ENCODE measurements around the gene FNBP1L.

FNBP1L gene

GRCh38 chr1:93434088-93434487 lies 13.8 kb upstream of the FNBP1L start:
- no peaks in the 10 kb centered on the region for H3K9me3 ChIP-seq (ENCODE audit: control insufficient read depth, low read length)
- no peak overlapping the region for H3K4me3 ChIP-seq (ENCODE audit: low read length)
- H3K4me1 ChIP-seq (ENCODE audit: control insufficient read depth, insufficient read depth, low read length) = no peaks in the 10 kb centered on the region
- no peaks in the 10 kb centered on the region for H3K36me3 ChIP-seq (ENCODE audit: control insufficient read depth, insufficient read depth, low read length)
- H3K9ac ChIP-seq (ENCODE audit: low read length) = no peak overlapping the region
- no peaks in the 10 kb centered on the region for H3K27me3 ChIP-seq (ENCODE audit: control insufficient read depth, insufficient read depth, low read length)

- peaks cover 1% of the 10 kb centered on the region for H3K4me1 ChIP-seq (ENCODE audit: control insufficient read depth, insufficient read depth, low read length)
- H3K27me3 ChIP-seq (ENCODE audit: control insufficient read depth, insufficient read depth, low read length) = no peaks in the 10 kb centered on the region
- no peak overlapping the region for H3K4me3 ChIP-seq (ENCODE audit: low read length)
- no peak overlapping the region for H3K9ac ChIP-seq (ENCODE audit: low read length)
- no peaks in the 10 kb centered on the region for H3K36me3 ChIP-seq (ENCODE audit: control insufficient read depth, insufficient read depth, low read length)
- H3K9me3 ChIP-seq (ENCODE audit: control insufficient read depth, low read length) = no peaks in the 10 kb centered on the region
Observed at GRCh38 chr1:93434987-93435386, 12.9 kb upstream of the FNBP1L start.

GRCh38 chr1:93435443-93435842 lies 12.5 kb upstream of the FNBP1L start:
- Histone ChIP-seq H3K4me1 (ENCODE audit: control insufficient read depth, insufficient read depth, low read length) (peaks cover 4% of the 10 kb centered on the region), H3K36me3 (ENCODE audit: control insufficient read depth, insufficient read depth, low read length) (no peaks in the 10 kb centered on the region), H3K4me3 (ENCODE audit: low read length) (no peak overlapping the region), H3K9ac (ENCODE audit: low read length) (no peak overlapping the region), H3K9me3 (ENCODE audit: control insufficient read depth, low read length) (no peaks in the 10 kb centered on the region), H3K27me3 (ENCODE audit: control insufficient read depth, insufficient read depth, low read length) (no peaks in the 10 kb centered on the region)

- Histone ChIP-seq H3K9me3 (ENCODE audit: control insufficient read depth, low read length) (no peaks in the 10 kb centered on the region), H3K27me3 (ENCODE audit: control insufficient read depth, insufficient read depth, low read length) (no peaks in the 10 kb centered on the region), H3K4me3 (ENCODE audit: low read length) (no peak overlapping the region), H3K4me1 (ENCODE audit: control insufficient read depth, insufficient read depth, low read length) (peaks cover 4% of the 10 kb centered on the region), H3K9ac (ENCODE audit: low read length) (no peak overlapping the region), H3K36me3 (ENCODE audit: control insufficient read depth, insufficient read depth, low read length) (no peaks in the 10 kb centered on the region)
Observed at GRCh38 chr1:93436496-93436895, 11.4 kb upstream of the FNBP1L start.

- H3K4me1 ChIP-seq (ENCODE audit: control insufficient read depth, insufficient read depth, low read length) = peaks cover 4% of the 10 kb centered on the region
- H3K27me3 ChIP-seq (ENCODE audit: control insufficient read depth, insufficient read depth, low read length) = no peaks in the 10 kb centered on the region
- no peak overlapping the region for H3K4me3 ChIP-seq (ENCODE audit: low read length)
- H3K36me3 ChIP-seq (ENCODE audit: control insufficient read depth, insufficient read depth, low read length) = no peaks in the 10 kb centered on the region
- no peak overlapping the region for H3K9ac ChIP-seq (ENCODE audit: low read length)
- H3K9me3 ChIP-seq (ENCODE audit: control insufficient read depth, low read length) = no peaks in the 10 kb centered on the region
Observed at GRCh38 chr1:93437976-93438605, 9.8 kb upstream of the FNBP1L start.

- no peaks in the 10 kb centered on the region for H3K27me3 ChIP-seq (ENCODE audit: control insufficient read depth, insufficient read depth, low read length)
- H3K9me3 ChIP-seq (ENCODE audit: control insufficient read depth, low read length) = no peaks in the 10 kb centered on the region
Observed at GRCh38 chr1:93438716-93439115, 9.2 kb upstream of the FNBP1L start.

GRCh38 chr1:93440272-93440671 lies 7.6 kb upstream of the FNBP1L start:
- Histone ChIP-seq H3K36me3 (ENCODE audit: control insufficient read depth, insufficient read depth, low read length) (no peaks in the 10 kb centered on the region), H3K9me3 (ENCODE audit: control insufficient read depth, low read length) (no peaks in the 10 kb centered on the region), H3K27me3 (ENCODE audit: control insufficient read depth, insufficient read depth, low read length) (no peaks in the 10 kb centered on the region), H3K4me3 (ENCODE audit: low read length) (no peak overlapping the region), H3K4me1 (ENCODE audit: control insufficient read depth, insufficient read depth, low read length) (peaks cover 4% of the 10 kb centered on the region), H3K9ac (ENCODE audit: low read length) (no peak overlapping the region)

More at GRCh38 chr1:93438716-93439115, 9.2 kb upstream of the FNBP1L start:
- Histone ChIP-seq H3K4me3 (ENCODE audit: low read length) (no peak overlapping the region), H3K4me1 (ENCODE audit: control insufficient read depth, insufficient read depth, low read length) (peaks cover 4% of the 10 kb centered on the region), H3K36me3 (ENCODE audit: control insufficient read depth, insufficient read depth, low read length) (no peaks in the 10 kb centered on the region), H3K9ac (ENCODE audit: low read length) (no peak overlapping the region)

- Histone ChIP-seq H3K9me3 (ENCODE audit: control insufficient read depth, low read length) (no peaks in the 10 kb centered on the region), H3K4me1 (ENCODE audit: control insufficient read depth, insufficient read depth, low read length) (peaks cover 4% of the 10 kb centered on the region), H3K36me3 (ENCODE audit: control insufficient read depth, insufficient read depth, low read length) (no peaks in the 10 kb centered on the region), H3K27me3 (ENCODE audit: control insufficient read depth, insufficient read depth, low read length) (no peaks in the 10 kb centered on the region), H3K4me3 (ENCODE audit: low read length) (no peak overlapping the region), H3K9ac (ENCODE audit: low read length) (no peak overlapping the region)
Observed at GRCh38 chr1:93440706-93441105, 7.2 kb upstream of the FNBP1L start.

- no peak overlapping the region for H3K9ac ChIP-seq (ENCODE audit: low read length)
- no peaks in the 10 kb centered on the region for H3K36me3 ChIP-seq (ENCODE audit: control insufficient read depth, insufficient read depth, low read length)
- no peaks in the 10 kb centered on the region for H3K27me3 ChIP-seq (ENCODE audit: control insufficient read depth, insufficient read depth, low read length)
- no peaks in the 10 kb centered on the region for H3K9me3 ChIP-seq (ENCODE audit: control insufficient read depth, low read length)
- H3K4me1 ChIP-seq (ENCODE audit: control insufficient read depth, insufficient read depth, low read length) = peaks cover 4% of the 10 kb centered on the region
- no peak overlapping the region for H3K4me3 ChIP-seq (ENCODE audit: low read length)
Observed at GRCh38 chr1:93441589-93441988, 6.3 kb upstream of the FNBP1L start.

GRCh38 chr1:93442008-93442666 lies 5.8 kb upstream of the FNBP1L start:
- Histone ChIP-seq H3K9ac (ENCODE audit: low read length) (no peak overlapping the region), H3K9me3 (ENCODE audit: control insufficient read depth, low read length) (no peaks in the 10 kb centered on the region), H3K4me1 (ENCODE audit: control insufficient read depth, insufficient read depth, low read length) (peaks cover 4% of the 10 kb centered on the region), H3K36me3 (ENCODE audit: control insufficient read depth, insufficient read depth, low read length) (no peaks in the 10 kb centered on the region), H3K4me3 (ENCODE audit: low read length) (no peak overlapping the region), H3K27me3 (ENCODE audit: control insufficient read depth, insufficient read depth, low read length) (no peaks in the 10 kb centered on the region)

- H3K9ac ChIP-seq (ENCODE audit: low read length) = no peak overlapping the region
- H3K9me3 ChIP-seq (ENCODE audit: control insufficient read depth, low read length) = no peaks in the 10 kb centered on the region
- H3K27me3 ChIP-seq (ENCODE audit: control insufficient read depth, insufficient read depth, low read length) = no peaks in the 10 kb centered on the region
- H3K4me1 ChIP-seq (ENCODE audit: control insufficient read depth, insufficient read depth, low read length) = peaks cover 4% of the 10 kb centered on the region
- H3K4me3 ChIP-seq (ENCODE audit: low read length) = no peak overlapping the region
- H3K36me3 ChIP-seq (ENCODE audit: control insufficient read depth, insufficient read depth, low read length) = no peaks in the 10 kb centered on the region
Observed at GRCh38 chr1:93442741-93443140, 5.2 kb upstream of the FNBP1L start.

GRCh38 chr1:93443454-93443853 lies 4.5 kb upstream of the FNBP1L start:
- H3K4me3 ChIP-seq (ENCODE audit: low read length) = no peak overlapping the region
- H3K9me3 ChIP-seq (ENCODE audit: control insufficient read depth, low read length) = no peaks in the 10 kb centered on the region
- H3K27me3 ChIP-seq (ENCODE audit: control insufficient read depth, insufficient read depth, low read length) = no peaks in the 10 kb centered on the region
- no peak overlapping the region for H3K9ac ChIP-seq (ENCODE audit: low read length)
- H3K4me1 ChIP-seq (ENCODE audit: control insufficient read depth, insufficient read depth, low read length) = peaks cover 4% of the 10 kb centered on the region
- H3K36me3 ChIP-seq (ENCODE audit: control insufficient read depth, insufficient read depth, low read length) = no peaks in the 10 kb centered on the region
